Stimulated activated naive CD8-positive, alpha-beta T cell treated with anti-CD3 and anti-CD28 coated beads, Interleukin-15, amount 100 ng/mL, for 72 hours (primary cell): ENCODE measurements around the gene KIZ.
A peak's percentile ranks its signal among the peaks of the same experiment; 100 is the strongest.

Experiments used
- ATAC-seq: fragments of 150-1000 bp; cut with Tn5 transposase; 2 replicates; pipeline ENCODE4 v1.10.0; 2021; ENCODE audit warnings: mild to moderate bottlenecking, moderate library complexity
- DNase-seq, 2 donors: peaks; one replicate each; pipeline ENCODE4 v3.0.0; 2021 to 2022
- H3K27ac Mint-ChIP-seq, 2 donors: one replicate each; pipeline ENCODE4 v1.8.0; 2022; ENCODE audit warnings: mild to moderate bottlenecking in 2 of 2, mixed read lengths in 2 of 2, moderate library complexity in 2 of 2
- H3K27me3 Mint-ChIP-seq: one replicate; pipeline ENCODE4 v1.8.0; 2022; ENCODE audit warnings: mixed read lengths
- H3K4me1 Mint-ChIP-seq: one replicate; pipeline ENCODE4 v1.8.0; 2022; ENCODE audit warnings: mild to moderate bottlenecking, mixed read lengths
- H3K4me3 Mint-ChIP-seq, 2 donors: one replicate each; pipeline ENCODE4 v1.8.0; 2022; ENCODE audit warnings: mild to moderate bottlenecking in 2 of 2, mixed read lengths in 2 of 2, moderate library complexity in 1 of 2
- H3K9me3 Mint-ChIP-seq, 2 donors: one replicate each; pipeline ENCODE4 v1.8.0; 2022; ENCODE audit warnings: mixed read lengths in 2 of 2

The KIZ gene

GRCh38 chr20:21118782-21119181 lies 7.1 kb upstream of the KIZ start:
- Mint-ChIP-seq H3K9me3 (no peaks in the 10 kb centered on the region), H3K4me1 (peaks cover 6% of the 10 kb centered on the region), H3K27ac (no peak overlapping the region), H3K4me3 (no peak overlapping the region), H3K27me3 (peaks cover 35% of the 10 kb centered on the region)
- ATAC-seq (no peak), DNase-seq (no peak)

GRCh38 chr20:21124190-21124589 lies 1.7 kb upstream of the KIZ start:
- Mint-ChIP-seq H3K4me1 (peaks cover 11% of the 10 kb centered on the region), H3K9me3 (no peaks in the 10 kb centered on the region), H3K4me3 (no peak overlapping the region), H3K27me3 (peaks cover 7% of the 10 kb centered on the region), H3K27ac (no peak overlapping the region)
- ATAC-seq (no peak), DNase-seq (no peak)

- Mint-ChIP-seq H3K4me1 (peaks cover 16% of the 10 kb centered on the region), H3K4me3 (peak overlapping the region; percentile 88 to 99), H3K27ac (peak overlapping the region in 1 of 2 donors; percentile 1), H3K27me3 (peaks cover 7% of the 10 kb centered on the region), H3K9me3 (no peaks in the 10 kb centered on the region)
- no peak for DNase-seq
- peak; percentile 36 for ATAC-seq
Measured at GRCh38 chr20:21125072-21125848, 622 bp upstream of the KIZ start.

DNA sequence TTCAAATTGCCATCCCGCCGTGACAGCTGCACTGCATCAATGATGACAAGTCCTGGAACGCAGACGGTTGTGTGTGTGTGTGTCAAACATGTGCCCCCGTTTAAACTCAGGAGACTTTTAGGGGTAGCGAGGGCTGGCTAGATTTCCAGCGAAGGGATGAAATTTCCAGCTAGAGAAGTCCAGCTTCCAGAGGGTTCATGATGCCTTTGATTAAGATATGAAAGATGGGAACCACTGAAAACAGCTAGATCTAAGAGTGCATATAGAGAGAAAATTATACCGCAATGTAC lies 644 bp downstream of the KIZ start:
- no peak for DNase-seq
- H3K27ac Mint-ChIP-seq = peak overlapping the region; percentile 96 to 98
- no peaks in the 10 kb centered on the region for H3K9me3 Mint-ChIP-seq
- ATAC-seq = no peak
- peak overlapping the region; percentile 88 to 99 for H3K4me3 Mint-ChIP-seq
- H3K4me1 Mint-ChIP-seq = peaks cover 16% of the 10 kb centered on the region
- H3K27me3 Mint-ChIP-seq = peaks cover 5% of the 10 kb centered on the region

- DNase-seq = no peak
- no peak for ATAC-seq
- Mint-ChIP-seq H3K4me1 (peaks cover 16% of the 10 kb centered on the region), H3K27me3 (no peaks in the 10 kb centered on the region), H3K27ac (no peak overlapping the region), H3K4me3 (peak overlapping the region; percentile 44 to 88), H3K9me3 (no peaks in the 10 kb centered on the region)
Measured at GRCh38 chr20:21127201-21127981, 1.5 kb downstream of the KIZ start.

- H3K4me3 Mint-ChIP-seq = no peak overlapping the region
- peaks cover 16% of the 10 kb centered on the region for H3K4me1 Mint-ChIP-seq
- H3K27me3 Mint-ChIP-seq = no peaks in the 10 kb centered on the region
- H3K9me3 Mint-ChIP-seq = no peaks in the 10 kb centered on the region
- H3K27ac Mint-ChIP-seq = no peak overlapping the region
- ATAC-seq = no peak
- DNase-seq = no peak
Measured at GRCh38 chr20:21129861-21130260, 4.0 kb downstream of the KIZ start.

- H3K4me3 Mint-ChIP-seq = no peak overlapping the region
- H3K9me3 Mint-ChIP-seq = no peaks in the 10 kb centered on the region
- H3K27me3 Mint-ChIP-seq = no peaks in the 10 kb centered on the region
- ATAC-seq (no peak), DNase-seq (no peak)
- H3K27ac Mint-ChIP-seq = peak overlapping the region; percentile 33 to 59
- H3K4me1 Mint-ChIP-seq = peaks cover 5% of the 10 kb centered on the region
Measured at GRCh38 chr20:21133404-21133803, 7.5 kb downstream of the KIZ start.

DNA sequence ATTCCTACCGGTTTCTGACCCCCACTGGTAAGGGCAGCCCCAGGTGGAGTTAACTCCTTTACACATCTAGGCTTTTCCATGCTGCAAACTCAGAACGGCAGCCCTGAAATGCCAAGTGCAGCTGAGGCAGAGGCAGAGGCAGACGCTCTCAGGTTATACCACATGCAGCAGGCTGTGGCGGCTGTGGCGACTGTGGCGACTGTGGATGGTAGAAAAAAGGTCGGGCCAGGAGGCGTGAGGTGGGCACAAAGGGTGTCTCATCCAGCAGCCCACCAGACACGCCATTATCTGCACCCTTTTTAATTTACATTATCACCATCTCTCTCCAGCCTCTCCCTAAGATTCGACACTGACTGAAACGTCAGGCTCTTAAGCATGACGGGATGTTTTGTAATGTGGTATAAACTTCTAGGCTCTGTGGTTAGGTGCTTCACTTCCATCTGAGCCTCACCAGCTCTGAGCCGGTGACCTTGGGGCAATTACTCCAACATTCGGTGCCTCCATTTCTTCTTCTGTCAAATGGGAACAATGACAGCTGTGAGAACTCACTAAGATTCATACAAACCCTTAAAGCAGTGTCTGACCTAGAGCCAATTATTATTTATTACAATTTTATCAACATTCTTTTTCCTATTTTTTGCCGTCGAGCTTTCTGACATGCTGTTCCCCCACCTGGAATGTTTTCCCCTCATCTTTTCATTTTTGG lies 8.2 kb downstream of the KIZ start:
- H3K4me3 Mint-ChIP-seq = no peak overlapping the region
- ATAC-seq = no peak

GRCh38 chr20:21134883-21135493 lies 9.1 kb downstream of the KIZ start:
- no peak overlapping the region for H3K4me3 Mint-ChIP-seq
- peaks cover 3% of the 10 kb centered on the region for H3K4me1 Mint-ChIP-seq
- H3K9me3 Mint-ChIP-seq = no peaks in the 10 kb centered on the region
- DNase-seq = no peak
- ATAC-seq = no peak
- peak overlapping the region in 1 of 2 donors; percentile 74 for H3K27ac Mint-ChIP-seq
- H3K27me3 Mint-ChIP-seq = no peaks in the 10 kb centered on the region

More for the DNA sequence above, 8.2 kb downstream of the KIZ start:
- DNase-seq = no peak
- peaks cover 5% of the 10 kb centered on the region for H3K4me1 Mint-ChIP-seq
- no peaks in the 10 kb centered on the region for H3K9me3 Mint-ChIP-seq
- peak overlapping the region in 1 of 2 donors; percentile 30 for H3K27ac Mint-ChIP-seq
- no peaks in the 10 kb centered on the region for H3K27me3 Mint-ChIP-seq

DNA sequence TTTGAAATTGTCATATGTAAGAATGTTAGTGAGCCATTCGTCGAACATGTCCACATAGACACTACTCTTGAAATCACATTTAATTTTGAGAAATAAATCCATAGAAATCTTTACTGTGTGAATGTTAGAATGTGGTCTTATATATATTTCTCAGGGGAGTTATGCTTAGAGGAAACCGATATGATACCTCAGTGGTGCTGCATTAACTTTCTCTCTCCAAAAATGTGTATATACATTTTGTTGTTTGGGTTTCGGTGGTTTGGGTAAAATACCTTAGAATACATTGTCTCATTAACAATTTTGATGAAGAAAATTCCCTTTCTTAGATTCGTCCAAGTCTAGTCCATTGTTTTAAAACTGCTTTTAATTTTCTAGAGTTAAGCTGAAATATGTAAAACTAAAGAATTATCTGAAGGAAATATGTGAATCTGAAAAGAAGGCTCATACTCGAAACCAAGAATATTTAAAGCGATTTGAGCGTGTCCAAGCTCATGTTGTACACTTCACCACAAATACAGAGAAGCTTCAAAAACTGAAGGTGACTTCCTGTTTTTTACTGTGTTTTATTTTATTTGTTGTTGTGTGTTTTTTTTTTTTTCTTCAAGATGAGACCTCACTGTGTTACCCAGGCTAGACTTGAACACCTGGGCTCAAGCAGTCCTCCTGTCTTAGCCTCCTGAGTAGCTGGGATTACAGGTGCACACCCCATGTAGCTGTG lies 10.3 kb downstream of the KIZ start:
- no peak overlapping the region for H3K4me3 Mint-ChIP-seq
- H3K9me3 Mint-ChIP-seq = no peaks in the 10 kb centered on the region
- no peak overlapping the region for H3K27ac Mint-ChIP-seq
- ATAC-seq = no peak
- H3K4me1 Mint-ChIP-seq = no peaks in the 10 kb centered on the region
- H3K27me3 Mint-ChIP-seq = no peaks in the 10 kb centered on the region
- DNase-seq = no peak

DNA sequence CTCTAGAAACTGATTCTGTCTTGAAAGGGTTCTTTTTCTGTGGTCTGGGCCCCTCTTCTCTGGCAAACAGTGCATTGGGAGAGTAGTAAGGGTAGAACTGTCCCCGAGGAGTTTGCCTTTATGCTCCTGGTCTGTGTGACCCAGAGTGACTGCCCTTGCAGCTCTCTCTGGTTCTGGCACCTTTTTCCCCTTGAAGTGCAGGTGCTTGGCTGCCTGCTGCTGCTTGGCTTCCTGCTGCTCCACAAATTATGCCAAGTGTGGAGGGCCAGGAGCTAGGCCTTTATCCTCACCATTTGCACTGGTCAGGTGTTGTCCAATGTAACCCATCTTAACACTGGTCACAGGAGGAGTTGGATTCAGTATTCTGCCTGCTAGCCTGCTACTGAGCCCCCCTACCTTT lies 11.2 kb downstream of the KIZ start:
- no peak overlapping the region for H3K27ac Mint-ChIP-seq
- no peak overlapping the region for H3K4me3 Mint-ChIP-seq
- no peaks in the 10 kb centered on the region for H3K9me3 Mint-ChIP-seq
- no peaks in the 10 kb centered on the region for H3K4me1 Mint-ChIP-seq
- DNase-seq (no peak), ATAC-seq (no peak)
- H3K27me3 Mint-ChIP-seq = no peaks in the 10 kb centered on the region

DNA sequence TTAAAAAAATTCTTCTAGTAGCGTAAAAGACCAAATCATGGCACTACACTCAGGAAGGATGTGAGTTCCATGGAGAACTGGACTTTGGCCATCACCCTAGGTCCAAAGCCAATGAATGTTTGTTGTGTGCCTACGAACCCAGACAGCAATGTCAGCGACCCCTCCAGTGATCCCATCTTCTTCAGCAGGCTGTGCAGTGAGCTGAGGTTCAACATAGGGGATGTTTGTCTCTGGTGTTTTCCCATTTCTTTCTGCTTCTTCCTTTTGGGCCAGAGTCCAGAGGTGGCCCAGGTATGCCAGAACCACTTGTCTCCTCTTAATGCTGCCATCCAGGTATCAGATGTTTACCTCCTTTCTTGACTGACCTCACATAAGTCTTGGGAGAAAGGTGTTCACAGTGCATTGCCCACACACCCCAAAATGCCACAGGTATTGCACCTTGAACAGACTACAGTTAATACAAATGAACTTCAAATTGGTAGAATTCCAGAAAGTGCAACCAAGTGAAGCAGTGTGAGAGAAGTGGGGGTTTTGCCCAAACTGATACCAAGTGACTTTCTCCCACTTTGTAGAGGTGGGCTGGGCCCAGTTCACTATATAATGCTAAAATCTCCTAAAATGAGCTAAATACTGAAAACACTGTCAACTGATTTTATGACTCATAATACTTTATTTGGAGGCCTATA lies 14.1 kb downstream of the KIZ start:
- no peaks in the 10 kb centered on the region for H3K4me1 Mint-ChIP-seq
- H3K27ac Mint-ChIP-seq = no peak overlapping the region
- no peak overlapping the region for H3K4me3 Mint-ChIP-seq
- no peaks in the 10 kb centered on the region for H3K9me3 Mint-ChIP-seq
- ATAC-seq (no peak), DNase-seq (no peak)
- no peaks in the 10 kb centered on the region for H3K27me3 Mint-ChIP-seq

DNA sequence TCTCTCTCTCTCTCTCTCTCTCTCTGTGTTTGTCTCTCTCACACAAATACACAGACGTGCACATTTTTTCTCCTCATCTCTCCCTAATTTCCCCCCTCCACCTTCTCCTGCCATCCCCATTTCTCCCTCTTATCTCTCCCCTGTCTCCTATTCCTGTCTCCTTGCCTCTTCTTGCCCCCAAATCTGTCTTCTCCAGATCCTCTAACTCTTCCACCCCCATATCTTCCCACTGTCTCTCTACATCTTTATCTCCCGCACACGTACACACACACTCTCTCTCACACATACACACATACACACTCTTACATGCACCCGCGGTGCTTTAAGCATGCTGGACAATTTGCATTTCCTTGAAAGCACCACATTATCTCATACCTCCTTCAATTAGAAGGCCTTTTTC lies 15.9 kb downstream of the KIZ start:
- no peak for ATAC-seq
- no peaks in the 10 kb centered on the region for H3K4me1 Mint-ChIP-seq
- no peak overlapping the region for H3K4me3 Mint-ChIP-seq

GRCh38 chr20:21143194-21143890 lies 17.5 kb downstream of the KIZ start:
- no peaks in the 10 kb centered on the region for H3K4me1 Mint-ChIP-seq
- no peaks in the 10 kb centered on the region for H3K9me3 Mint-ChIP-seq
- DNase-seq (no peak), ATAC-seq (no peak)
- no peaks in the 10 kb centered on the region for H3K27me3 Mint-ChIP-seq
- H3K27ac Mint-ChIP-seq = no peak overlapping the region
- H3K4me3 Mint-ChIP-seq = no peak overlapping the region

More for the DNA sequence above, 15.9 kb downstream of the KIZ start:
- no peak for DNase-seq
- no peaks in the 10 kb centered on the region for H3K27me3 Mint-ChIP-seq
- H3K27ac Mint-ChIP-seq = no peak overlapping the region
- H3K9me3 Mint-ChIP-seq = no peaks in the 10 kb centered on the region
